HL-60/S4 (cell line): ENCODE data around the gene IFNL3.
"Not testable (repeated sequence)": the region's sequence is repeated elsewhere in the genome, so short reads cannot be mapped to it uniquely, and the experiment has no call there.

Experiments
- in situ Hi-C: fragments of 300-500 bp; cut with MboI; formaldehyde crosslinking; loops from 2 replicates; pipeline ENCODE4 v1.14.3; 2022; ENCODE audit warnings: low sequenced_read_pairs

The IFNL3 gene

DNA sequence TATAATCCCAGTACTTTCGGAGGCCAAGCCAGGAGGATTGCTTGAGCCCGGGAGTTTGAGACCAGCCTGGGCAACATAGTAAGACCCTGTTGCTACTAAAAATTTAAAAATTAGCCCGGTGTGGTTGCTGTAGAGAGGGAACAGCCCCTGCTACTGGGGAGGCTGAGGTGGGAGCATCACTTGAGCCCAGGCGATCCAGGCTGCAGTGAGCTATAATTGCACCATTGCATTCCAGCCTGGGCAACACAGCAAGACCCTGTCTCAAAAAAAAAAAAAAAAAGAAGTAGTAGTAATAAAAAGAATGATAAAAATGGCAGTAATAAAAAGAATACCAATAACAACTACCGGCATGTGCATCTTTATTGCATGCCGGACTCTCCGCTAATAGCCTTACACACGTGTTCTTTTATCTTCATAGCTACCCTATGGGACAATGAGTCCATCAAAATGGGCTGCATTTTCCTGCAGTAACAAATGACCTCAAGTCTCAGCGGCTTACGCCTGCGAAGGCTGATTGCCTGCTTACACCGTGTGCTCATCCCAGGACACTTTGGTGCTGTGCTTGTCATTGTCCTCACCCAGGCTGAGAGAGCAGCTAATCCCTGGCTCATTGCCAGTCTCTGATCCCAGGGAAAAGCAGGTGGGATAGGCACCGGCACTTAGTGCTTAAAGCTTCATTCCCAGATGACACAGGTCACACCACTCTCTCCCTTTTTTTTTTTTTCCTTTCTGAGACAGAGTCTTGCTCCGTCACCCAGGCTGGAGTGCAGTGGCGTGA lies 26.4 kb downstream of the IFNL3 start:
- in situ Hi-C loops, result no loop called here

DNA sequence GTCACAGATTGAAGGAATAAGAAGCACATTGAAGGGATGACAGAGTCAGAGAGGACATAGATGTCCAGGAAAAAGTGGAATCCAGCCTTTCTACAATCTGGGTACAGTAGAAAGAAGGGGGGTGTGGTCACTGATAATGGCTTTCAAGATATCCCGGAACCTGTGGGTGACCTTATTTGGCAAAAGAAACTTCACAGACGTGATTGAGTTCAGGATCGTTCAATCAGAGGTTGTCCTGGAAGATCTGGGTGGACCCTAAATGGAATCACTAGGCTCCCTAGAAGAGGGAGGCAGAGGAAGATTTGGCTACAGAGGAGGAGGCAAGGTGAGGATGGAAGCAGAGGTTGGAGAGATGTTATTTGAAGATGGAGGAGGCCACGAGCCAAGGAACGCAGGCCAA lies 27.7 kb downstream of the IFNL3 start:
- in situ Hi-C loops, result no loop called here

DNA sequence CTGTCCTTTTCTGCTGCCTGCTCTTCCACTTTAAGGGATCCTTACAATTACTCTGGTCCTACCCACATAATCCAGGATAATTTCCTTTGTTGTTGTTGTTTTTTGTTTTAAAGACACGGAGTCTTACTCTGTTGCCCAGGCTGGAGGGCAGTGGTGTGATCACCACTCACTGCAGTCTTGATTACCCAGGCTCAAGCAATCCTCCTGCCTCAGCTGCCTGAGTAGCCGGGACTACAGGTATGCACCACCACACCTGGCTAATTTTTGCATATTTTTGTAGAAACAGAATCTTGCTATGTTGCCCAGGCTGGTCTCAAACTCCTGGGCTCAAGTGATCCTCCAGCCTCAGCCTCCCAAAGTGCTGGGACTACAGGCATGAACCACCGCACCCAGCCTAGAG lies 29.5 kb downstream of the IFNL3 start:
- in situ Hi-C loops, result not testable (repeated sequence)

DNA sequence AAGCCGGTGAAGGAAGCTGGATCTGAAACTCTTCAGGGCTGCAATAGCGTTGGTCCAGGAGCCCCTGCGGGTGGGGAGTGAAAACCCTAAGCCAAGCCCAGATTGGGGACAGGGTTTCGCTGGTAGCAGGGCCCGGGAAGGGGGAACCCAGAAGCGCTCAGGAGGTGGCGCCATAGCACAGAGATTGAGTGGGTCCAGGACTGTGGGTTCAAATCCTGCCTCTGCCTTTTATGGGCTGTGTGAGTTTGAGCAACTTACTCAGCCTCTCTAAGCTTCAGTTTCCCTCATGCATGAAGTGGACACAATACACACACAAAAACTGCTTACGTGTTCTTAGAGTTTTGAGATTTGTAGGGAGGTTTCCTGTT lies 32.4 kb downstream of the IFNL3 start:
- in situ Hi-C loops, result no loop called here

DNA sequence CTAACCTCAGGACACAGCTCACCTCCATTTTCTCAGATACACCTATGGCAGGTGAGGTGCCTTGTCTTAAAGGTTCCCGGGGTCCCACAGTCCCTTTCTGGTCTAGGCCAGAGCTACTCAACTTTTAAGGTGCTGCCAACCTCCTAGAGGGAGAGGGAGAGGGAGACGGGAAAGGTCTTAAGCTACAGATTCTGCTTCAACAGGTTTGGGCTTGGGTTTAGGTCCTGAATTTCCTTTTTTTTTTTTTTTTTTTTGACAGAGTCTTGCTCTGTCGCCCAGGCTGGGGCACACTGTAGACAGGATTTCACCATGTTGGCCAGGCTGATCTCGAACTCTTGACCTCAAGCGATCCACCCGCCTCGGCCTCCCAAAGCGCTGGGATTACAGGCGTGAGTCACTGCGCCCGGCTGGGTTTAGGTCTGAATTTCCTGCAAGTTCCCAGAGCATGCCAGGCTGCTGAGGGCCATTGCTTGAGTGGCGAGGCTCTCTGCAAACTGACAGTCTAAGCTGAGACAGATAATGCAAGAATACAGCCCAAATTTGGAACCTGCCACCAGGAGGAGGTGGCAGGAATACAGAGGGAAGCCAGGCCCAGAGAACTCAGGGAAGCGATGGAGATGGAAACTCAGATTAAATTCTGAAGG lies 33.0 kb downstream of the IFNL3 start:
- in situ Hi-C loops, result no loop called here

DNA sequence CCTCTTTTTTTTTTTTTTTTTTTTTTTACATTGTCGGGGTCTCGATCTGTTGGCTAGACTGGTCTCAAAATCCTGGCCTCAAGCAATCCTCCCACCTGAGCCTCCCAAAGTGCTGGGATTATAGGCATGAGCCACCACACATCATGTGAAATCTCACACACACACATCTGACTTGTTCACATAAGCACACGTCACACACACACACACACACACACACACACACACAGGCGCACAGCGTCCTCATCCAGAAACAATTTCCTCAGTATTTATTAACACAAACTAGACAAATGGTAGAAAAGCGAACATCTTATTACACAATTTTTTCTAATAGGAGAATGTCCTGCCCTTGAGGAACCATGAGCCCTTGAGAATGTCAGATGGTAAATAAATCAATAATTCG lies 35.6 kb downstream of the IFNL3 start:
- in situ Hi-C loops, result no loop called here

DNA sequence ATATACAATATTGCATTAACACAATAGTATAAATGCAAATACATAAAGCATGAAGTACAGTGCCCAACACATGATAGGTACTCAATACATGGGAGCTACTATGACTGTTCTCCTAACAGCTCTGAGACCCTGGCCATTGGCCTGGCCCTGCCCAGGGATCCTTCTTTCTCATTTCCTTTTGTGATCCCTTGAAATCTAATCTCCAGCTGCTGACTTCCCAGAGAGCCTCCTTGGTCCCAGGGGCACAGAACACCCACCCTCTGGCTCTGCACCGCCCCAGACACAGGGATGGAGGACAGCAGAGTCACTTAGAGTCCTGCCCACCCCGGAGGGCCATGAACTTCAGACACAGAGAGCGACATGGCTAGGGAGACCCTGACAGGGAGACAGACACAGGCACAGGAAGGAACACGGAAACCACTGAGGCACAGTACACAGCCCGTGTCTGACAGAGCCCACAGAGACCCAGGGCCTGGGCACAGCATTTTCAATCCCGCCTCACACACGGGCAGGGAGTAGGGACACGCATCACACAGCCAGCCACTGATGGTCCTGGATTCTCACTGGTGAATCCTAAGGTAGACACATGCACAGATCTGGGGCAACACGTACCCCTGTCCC lies 36.5 kb downstream of the IFNL3 start:
- in situ Hi-C loops, result no loop called here

DNA sequence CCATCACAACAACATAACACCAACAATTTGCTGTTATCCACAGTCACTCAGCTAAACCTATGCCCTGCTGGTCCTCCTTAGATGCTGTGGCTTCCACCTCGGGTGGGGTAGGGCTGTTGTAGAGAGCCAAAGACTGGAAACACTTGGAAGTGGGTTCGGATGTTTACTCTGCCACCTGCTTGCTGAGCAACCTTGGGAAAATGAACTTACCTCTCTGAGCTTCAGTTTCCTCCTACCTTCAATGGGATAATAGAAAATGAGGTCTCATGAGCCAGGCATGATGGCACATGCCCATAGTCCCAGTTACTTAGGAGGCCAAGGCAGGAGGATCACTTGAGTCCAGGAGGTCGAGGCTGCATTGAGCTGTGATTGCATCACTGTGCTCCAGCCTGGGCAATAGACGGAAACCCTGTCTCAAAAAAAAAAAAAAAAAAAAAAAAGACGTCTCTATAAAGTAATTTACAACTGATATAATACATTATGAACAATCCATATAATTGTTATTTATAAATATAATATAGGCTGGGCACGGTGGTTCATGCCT lies 37.4 kb downstream of the IFNL3 start:
- in situ Hi-C loops, result no loop called here

DNA sequence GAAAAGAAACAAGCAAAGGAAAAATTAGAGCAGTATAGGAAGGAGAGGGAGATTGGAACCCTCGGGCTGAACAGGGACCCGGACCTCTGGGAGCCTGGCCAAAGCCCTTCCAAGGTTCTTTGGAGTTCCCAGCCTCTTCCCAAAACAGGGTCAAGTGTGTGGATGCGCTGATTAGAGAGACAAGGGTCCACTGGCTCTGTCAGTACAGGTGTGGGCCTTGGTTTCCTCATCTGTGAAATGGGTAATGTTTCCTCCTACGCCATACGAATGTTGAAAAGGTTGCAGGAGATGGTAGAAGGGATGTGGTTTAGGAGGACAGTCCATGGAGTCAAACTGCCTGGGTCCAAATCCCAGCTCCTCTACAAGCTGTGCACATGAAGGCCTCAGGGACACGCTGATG lies 38.7 kb downstream of the IFNL3 start:
- in situ Hi-C loops, result no loop called here

DNA sequence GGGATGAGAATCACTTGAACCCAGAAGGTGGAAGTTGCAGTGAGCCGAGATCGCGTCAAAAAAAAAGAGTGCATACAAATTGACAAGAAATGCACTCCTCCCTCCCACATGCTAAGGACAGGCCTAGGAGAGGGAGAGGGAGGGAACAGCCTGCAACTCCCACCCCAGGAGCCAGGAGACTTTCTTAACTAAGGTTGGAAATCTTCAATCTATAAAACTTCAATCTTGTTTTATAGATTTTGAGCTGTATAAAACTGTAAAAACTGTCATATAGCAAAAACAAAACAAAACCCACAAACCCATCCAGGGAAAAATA lies 39.4 kb downstream of the IFNL3 start:
- in situ Hi-C loops, result no loop called here

DNA sequence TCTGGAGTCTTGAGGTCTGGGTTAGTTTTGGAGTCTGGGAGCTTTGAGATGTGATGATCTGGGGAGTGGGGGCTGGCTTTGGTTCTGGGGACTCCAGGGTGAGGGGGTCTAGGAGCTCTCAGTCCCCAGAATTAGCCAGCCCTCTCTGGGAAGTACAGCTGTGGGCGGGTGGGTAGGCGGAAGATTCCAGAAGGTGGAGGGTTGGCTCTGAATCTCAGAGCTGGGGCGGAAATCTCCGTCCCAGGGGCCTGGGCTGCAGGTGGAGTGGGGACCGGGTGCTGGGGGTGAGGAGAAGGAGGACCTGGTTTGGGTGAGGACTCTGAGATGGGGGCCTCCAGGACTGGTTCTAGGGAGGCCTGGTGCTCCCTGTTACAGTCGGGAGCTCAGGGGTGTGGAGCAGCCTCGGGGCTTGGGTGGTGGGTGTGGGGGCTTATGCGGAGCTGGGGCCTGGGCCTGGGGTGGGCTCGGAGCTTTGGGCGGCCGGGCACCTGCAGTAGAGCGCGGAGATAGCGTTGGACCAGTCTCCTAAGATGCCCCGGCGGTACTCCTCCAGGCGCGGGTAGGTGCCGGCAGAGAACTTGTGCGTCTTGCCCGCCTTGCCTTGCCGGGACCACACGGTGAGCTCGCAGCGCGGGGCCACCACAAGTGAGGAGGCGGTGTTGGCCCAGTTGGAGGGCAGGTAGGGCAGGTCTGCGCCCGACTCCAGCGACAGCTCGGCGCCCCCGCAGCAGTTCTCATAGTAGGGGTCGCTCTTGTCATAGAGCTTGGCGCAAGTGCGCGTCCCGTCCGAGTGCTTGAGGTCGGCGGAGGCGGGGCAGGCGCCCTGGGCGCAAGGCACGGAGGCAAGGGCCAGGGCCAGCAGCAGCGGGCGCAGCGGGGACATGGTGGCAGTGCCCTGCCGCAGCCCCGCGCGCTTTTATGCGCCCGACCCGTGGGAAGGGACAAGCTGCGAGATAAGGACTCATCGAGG lies 41.1 kb downstream of the IFNL3 start, which contains the start of gene SYCN:
SYCN (minus strand) TSS at position 892 of the 970 bp plus-strand sequence; CDS start at position 883, 9 bp downstream.
- in situ Hi-C loops, result no loop called here

DNA sequence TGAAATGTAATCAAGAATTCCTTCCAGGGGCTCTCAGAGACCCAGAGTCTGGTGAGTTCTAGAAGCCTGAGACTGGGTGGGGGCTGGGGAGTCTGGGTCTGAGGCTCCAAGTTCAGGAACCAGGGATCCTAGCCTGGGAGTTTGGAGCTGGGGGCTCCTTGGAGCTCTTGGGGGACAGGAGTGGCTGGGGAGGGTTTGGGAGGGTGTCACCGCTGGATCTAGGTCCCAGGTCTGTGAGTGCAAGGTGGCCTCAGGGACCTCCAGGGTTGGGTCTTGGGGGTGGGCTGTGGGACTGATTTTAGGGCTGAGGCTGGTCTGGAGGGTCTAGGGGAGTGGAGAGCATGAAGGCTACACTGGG lies 41.8 kb downstream of the IFNL3 start:
- in situ Hi-C loops, result no loop called here

DNA sequence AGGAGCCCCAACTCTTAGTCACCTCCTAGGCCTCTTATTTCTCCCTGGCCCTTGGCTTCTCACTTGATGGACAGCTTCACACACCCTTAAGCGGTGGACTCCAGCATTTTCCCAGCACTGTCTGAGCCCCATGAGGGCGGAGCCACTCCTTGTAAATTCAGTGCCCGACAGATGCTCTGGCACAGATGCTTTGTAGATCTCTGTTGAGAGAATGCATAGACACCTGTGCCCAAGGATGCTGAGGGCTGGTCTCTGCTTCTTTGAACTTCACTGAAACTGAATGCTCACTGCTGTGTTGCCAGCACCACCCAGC lies 44.0 kb downstream of the IFNL3 start:
- in situ Hi-C loops, result no loop called here

DNA sequence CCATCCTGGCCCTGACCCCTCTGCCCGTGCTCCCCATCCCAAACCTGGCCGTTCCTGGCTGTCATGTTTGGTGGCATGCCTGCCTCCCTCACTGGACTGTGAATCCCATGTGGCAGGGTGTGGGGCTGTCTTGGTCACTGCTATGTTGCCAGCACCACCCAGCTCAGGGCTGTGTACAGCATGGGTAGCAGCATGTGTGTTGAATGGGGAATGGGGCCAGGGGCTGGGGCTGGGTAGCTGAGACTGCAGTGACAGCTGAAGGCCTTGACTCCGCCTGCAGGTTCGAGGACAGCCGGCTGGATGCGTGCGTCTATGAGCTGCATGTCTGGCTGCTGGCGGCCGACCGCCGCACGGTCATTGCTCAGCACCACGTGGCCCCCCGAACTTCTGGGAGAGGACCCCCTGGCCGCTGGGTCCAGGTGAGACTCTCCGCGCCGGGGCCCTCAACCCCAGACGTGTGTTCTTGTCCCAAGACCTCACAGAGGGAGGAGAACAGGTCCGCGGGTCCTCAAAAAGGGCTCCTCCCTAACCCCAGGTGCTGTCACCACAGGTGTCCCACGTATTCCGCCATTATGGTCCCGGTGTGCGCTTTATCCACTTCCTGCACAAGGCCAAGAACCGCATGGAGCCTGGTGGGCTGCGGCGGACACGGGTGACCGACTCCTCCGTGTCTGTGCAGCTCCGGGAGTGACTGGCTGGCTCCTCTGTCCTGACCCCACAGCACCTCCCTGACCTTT lies 44.6 kb downstream of the IFNL3 start:
- in situ Hi-C loops, result no loop called here

DNA sequence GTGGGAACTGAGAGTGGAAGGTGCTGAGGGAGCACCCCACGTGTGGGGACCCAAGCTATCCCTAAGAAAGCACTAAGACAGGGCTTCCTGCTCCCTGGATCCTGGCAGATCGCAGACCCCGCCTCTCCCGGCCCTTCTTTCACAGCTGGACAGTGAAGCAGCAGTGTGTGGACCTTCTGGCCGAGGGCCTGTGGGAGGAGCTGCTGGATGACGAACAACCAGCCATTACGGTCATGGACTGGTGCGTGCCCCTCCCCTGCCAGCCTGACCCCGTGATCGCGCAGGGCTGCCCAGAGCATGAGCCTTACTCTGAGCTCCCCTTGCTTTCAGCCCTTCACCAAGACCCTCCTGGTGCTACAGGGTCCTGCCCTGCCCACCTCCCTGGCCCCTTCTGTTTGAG lies 45.8 kb downstream of the IFNL3 start:
- in situ Hi-C loops, result no loop called here

DNA sequence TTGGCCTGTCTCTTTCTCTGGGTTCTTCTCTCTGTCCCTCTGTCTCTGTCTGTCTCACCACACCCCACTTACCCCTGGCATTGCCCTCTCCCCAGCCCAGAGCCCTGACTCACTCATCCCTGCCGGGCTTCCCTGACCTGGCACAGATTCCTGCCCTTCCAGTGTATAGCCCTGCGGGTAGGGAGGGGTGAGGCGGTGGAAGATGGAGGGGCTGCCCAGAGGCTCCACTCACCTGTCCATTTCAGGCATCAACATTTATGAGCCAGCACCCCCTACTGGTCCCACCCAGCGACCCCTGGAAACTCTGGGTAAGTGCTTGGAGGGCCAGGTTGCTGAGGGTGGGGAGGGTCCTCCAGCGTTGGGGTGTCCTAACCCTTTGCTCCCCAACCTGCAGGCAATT lies 47.0 kb downstream of the IFNL3 start:
- in situ Hi-C loops, result no loop called here

DNA sequence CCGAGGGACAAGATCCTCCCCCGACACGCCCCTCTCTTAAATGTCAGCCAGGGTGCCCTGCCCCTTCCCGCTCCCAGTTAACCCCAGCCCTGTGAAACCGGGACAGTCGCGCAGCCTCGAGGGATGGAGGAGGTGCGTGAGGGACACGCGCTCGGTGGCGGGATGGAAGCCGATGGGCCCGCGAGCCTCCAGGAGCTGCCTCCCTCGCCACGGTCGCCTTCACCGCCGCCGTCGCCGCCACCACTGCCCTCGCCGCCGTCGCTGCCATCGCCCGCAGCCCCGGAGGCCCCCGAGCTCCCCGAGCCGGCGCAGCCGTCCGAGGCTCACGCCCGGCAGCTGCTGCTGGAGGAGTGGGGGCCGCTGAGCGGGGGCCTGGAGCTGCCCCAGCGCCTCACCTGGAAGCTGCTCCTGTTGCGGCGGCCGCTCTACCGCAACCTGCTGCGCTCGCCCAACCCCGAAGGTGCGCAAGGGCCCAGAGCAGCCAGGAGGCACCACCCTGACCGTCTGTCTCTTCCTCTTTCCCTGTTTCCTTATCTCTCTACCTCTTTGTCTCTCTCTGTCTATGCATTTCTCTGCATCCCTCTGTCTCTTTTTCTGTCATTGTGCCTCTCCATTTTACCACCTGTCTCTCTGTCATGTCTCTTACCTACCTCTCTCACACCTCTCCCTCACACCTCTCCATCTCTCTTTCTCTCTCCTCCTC lies 47.8 kb downstream of the IFNL3 start, which contains the start of gene NCCRP1:
NCCRP1 (plus strand) TSS at position 105 of the 703 bp plus-strand sequence; CDS start at position 124, 19 bp downstream.
- in situ Hi-C loops, result no loop called here

DNA sequence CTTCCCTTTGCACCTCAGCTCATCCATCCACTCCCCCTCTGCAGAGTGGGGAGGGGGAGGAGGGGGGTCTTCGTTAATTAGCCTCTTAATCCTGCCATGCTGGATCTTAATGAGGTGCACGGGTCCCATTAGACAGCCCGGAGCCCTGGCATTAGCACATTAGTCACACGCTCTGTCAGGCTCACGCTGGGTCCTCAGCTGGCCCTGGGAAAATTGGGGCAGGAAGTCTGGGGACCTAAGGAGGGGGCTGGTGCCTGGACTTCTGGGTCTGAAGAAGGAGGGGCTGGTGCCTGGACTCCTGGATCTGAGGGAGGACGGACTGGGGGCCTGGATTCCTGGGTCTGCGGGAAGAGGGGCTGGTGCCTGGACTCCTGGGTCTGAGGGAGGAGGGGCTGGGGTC lies 48.5 kb downstream of the IFNL3 start:
- in situ Hi-C loops, result no loop called here

DNA sequence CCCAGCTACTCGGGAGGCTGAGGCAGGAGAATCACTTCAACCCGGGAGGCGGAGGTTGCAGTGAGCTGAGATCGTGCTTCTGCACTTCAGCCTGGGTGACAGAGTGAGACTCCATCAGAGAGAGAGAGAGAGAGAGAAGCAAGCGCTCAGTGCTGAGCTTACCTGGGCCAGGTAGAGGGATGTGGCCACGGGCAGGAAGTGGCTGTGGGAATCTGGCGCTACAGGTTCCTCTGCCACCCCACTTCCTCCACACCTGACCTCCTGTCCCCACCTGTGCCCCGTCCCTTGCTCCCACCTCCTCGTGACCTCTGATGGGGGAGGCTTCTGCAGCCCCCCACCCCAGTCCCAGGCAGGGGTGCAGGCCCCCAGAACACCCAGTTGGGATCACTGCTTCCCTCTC lies 49.1 kb downstream of the IFNL3 start:
- in situ Hi-C loops, result no loop called here
